ENCODE results near the gene PRICKLE1. TPM values are rescaled to one million over a fixed set of nuclear protein-coding genes. Genes with fewer than 3 reads are reported as not detected.

Gene PRICKLE1
- total RNA-seq = 0.79 and 2.6 TPM in 2 replicates

DNA sequence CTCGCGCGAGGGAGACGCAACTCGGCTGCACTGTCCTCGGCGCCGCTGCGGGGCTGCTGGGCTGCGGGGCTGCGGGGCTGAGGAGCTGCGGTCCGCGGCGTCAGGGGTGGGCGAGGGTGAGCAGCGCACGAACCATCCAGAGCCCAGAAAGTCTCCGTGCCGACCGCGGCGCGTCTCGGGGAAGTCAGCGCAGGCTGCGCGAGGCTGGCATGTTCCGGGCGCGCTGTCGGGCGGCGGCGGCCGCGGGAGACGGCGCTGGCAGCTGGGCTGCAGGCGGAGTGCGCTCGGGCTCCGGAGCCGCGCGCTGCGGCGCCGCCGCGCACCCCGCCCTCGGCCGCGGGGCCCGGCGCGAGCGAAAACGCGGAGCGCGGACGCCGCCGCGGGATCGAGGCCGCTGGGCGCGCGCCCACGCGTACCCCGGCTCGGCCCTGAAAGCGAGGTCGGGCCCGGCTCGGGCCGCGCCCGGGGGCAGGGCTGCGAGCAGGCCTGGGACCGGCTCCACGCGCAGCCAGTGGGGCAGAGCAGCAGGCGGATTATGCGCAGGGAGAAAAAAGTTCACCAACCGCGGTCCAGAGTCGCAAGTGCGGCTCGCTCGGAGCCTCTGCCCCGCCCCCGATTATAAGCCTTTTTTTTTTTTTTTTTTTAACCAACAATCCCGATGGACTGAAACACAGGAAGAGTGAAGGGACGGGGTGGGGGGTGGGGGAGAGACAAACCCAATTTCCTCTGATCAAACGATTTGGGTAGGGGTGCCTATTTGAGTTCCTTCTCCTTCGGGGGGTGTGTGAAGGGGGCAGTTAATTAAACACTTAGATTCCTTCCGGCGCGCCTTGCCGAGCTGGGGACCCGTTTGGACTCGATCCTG, at the start of gene PRICKLE1:
TSS of gene PRICKLE1 (minus strand) at position 282 of the 865 bp plus-strand sequence. CDS start 117,230 bp downstream, outside the sequence.

All from smooth muscle cell of the pulmonary artery (primary cell).